ENCODE results near the gene MYL4.

DNA sequence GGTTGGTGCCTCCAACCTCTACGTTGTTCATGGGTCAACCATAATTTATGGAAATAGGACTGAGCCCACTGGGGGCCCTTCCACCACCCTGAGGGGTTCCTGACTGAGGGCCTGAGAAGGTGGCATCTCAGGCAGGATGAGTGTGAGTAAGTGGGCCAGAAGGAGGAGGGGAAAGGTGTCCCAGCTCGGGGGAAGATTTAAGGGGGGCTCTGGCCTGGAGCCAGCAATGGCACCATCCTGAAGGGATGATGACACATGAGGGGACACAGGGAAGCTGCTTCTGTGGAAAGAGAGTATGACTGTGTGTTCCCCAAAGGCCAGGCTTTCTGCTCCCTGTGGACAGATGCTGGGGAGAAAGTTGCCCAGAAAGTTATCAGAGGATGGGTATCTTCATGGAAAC, 18.7 kb downstream of the MYL4 start:
- no peak for TF ChIP-seq POLR2A (IDR thresholded peaks at IDR 0.05; ENCODE audit: low read depth, low read length)
- TF ChIP-seq TAF1 (IDR thresholded peaks at IDR 0.05; ENCODE audit: borderline replicate concordance, low read depth, low read length): no peak
- no peak for TF ChIP-seq POLR2AphosphoS5 (IDR thresholded peaks at IDR 0.05; ENCODE audit: low read depth, low read length)

Measured in GM12892 (cell line).